Activated CD4-positive, alpha-beta memory T cell treated with anti-CD3 and anti-CD28 coated beads, Interleukin-2, amount 10 ng/mL, durations not matched to agents 7 days and 5 days (primary cell): ENCODE measurements around the gene WWTR1. TPM values are rescaled to one million over a fixed set of nuclear protein-coding genes. Genes with fewer than 3 reads are reported as not detected.
A peak's percentile ranks its signal among the peaks of the same experiment; 100 is the strongest.

ENCODE experiments used
- CTCF ChIA-PET: fragments of 350-600 bp; sonication (Branson Sonifier 250); formaldehyde crosslinking; loops from one replicate; lab custom pipeline; 2021; ENCODE audit warnings: antibody characterized with exemption, inconsistent platforms; lab: Charles Lee
- POLR2A ChIA-PET: fragments of 350-600 bp; sonication (Branson Sonifier 250); formaldehyde crosslinking; loops from one replicate; lab custom pipeline; 2021; ENCODE audit warnings: antibody characterized with exemption; lab: Charles Lee
- DNase-seq: peaks from one replicate; pipeline ENCODE4 v3.0.0-alpha.2; 2020
- H3K27ac Mint-ChIP-seq: one replicate; pipeline ENCODE4 v1.8.0; 2021; ENCODE audit warnings: mild to moderate bottlenecking, mixed read lengths
- H3K27me3 Mint-ChIP-seq: one replicate; pipeline ENCODE4 v1.8.0; 2021; ENCODE audit warnings: mixed read lengths
- H3K36me3 Mint-ChIP-seq: one replicate; pipeline ENCODE4 v1.8.0; 2021; ENCODE audit warnings: low read depth, mixed read lengths
- H3K4me1 Mint-ChIP-seq: one replicate; pipeline ENCODE4 v1.8.0; 2021; ENCODE audit warnings: mixed read lengths
- H3K4me3 Mint-ChIP-seq: one replicate; pipeline ENCODE4 v1.8.0; 2021; ENCODE audit warnings: mild to moderate bottlenecking, mixed read lengths
- H3K9me3 Mint-ChIP-seq: one replicate; pipeline ENCODE4 v1.8.0; 2021; ENCODE audit warnings: mixed read lengths
- total RNA-seq, 2 experiments: library from RNA; stranded (reverse); gene quantifications; one replicate each; pipeline ENCODE4 v1.2.3, GENCODE V29; 2021

WWTR1 gene
- total RNA-seq, 2 experiments from 2014 or later: 1.9 to 2.1 TPM

DNA sequence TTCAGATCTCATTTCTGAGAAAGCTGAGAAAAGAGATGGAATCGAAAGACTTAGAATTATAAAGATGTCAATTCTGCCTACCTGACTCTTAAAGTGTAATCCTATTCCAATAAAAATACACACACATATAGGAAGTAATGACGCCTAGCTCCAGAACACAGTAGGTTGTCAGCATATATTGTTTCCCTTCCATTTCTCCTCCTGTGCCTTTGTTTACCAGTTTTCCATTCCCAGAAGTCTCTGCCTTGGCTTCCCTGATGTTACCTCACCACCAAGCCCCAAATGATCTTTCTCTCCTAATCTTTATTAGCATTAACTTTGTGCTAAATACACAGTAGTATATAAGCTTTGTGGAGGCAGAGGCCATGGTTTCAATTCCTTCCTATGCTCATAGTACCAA, 143.4 kb downstream of the WWTR1 start:
- H3K27ac Mint-ChIP-seq: no peak overlapping the region
- H3K4me3 Mint-ChIP-seq: no peak overlapping the region
- no peaks in the 10 kb centered on the region for H3K36me3 Mint-ChIP-seq
- ChIA-PET POLR2A (no interaction called here), CTCF (interaction anchor here (0.6 to 2.5 kb wide), 6 partner anchors 13 to 294 kb away, joined by 3 to 10 read pairs (median 3); partner anchors contain the start of gene COMMD2)
- DNase-seq: no peak
- peaks cover 4% of the 10 kb centered on the region for H3K4me1 Mint-ChIP-seq
- no peaks in the 10 kb centered on the region for H3K9me3 Mint-ChIP-seq
- H3K27me3 Mint-ChIP-seq: peaks cover 12% of the 10 kb centered on the region

GRCh38 chr3:149512073-149512782, 145.6 kb downstream of the WWTR1 start:
- DNase-seq: peak; percentile 37
- Mint-ChIP-seq H3K9me3 (no peaks in the 10 kb centered on the region), H3K36me3 (no peaks in the 10 kb centered on the region), H3K4me3 (no peak overlapping the region), H3K4me1 (peaks cover 14% of the 10 kb centered on the region), H3K27ac (no peak overlapping the region), H3K27me3 (peaks cover 8% of the 10 kb centered on the region)
- ChIA-PET POLR2A (no interaction called here), CTCF (interaction anchor here (0.7 to 2.5 kb wide), 6 partner anchors 12 to 296 kb away, joined by 3 to 8 read pairs (median 4); partner anchors contain the start of gene COMMD2)

- no peak overlapping the region for H3K27ac Mint-ChIP-seq
- peaks cover 14% of the 10 kb centered on the region for H3K4me1 Mint-ChIP-seq
- ChIA-PET POLR2A (no interaction called here), CTCF (interaction anchor here (0.9 kb wide), 2 partner anchors 10 to 260 kb away, joined by 3 to 4 read pairs; no protein-coding TSS in a partner anchor)
- no peak overlapping the region for H3K4me3 Mint-ChIP-seq
- no peak for DNase-seq
- peaks cover 8% of the 10 kb centered on the region for H3K27me3 Mint-ChIP-seq
- no peaks in the 10 kb centered on the region for H3K9me3 Mint-ChIP-seq
- no peaks in the 10 kb centered on the region for H3K36me3 Mint-ChIP-seq
These were observed 146.7 kb downstream of the WWTR1 start for GRCh38 chr3:149511040-149511626.

- Mint-ChIP-seq H3K27me3 (peaks cover 8% of the 10 kb centered on the region), H3K36me3 (no peaks in the 10 kb centered on the region), H3K4me1 (peaks cover 14% of the 10 kb centered on the region), H3K27ac (no peak overlapping the region), H3K4me3 (no peak overlapping the region), H3K9me3 (no peaks in the 10 kb centered on the region)
- ChIA-PET CTCF (interaction anchor here (0.9 kb wide), 1 partner anchor 9 kb away, joined by 4 read pairs; no protein-coding TSS in a partner anchor), POLR2A (no interaction called here)
- no peak for DNase-seq
These were observed 147.3 kb downstream of the WWTR1 start for GRCh38 chr3:149510480-149510879.

DNA sequence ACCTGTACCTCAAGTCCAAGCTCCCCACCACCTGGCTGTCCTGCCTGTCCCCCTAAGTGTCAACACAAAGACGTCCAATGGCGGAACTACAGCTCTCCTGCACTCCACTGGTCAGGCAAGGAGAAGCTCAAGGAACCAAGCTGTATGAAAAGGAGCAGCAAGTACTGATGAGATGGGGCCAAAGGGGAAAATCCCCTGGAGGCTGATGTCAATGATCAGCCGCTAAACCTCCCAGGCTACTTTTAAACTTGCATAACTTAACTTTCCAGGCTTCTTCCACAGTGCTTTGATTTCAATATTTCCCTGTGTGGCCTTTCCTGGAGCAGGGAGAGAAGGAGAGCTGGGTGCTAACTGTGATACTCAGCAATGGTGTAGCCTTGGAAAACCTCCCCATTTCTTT, 148.3 kb downstream of the WWTR1 start:
- H3K27me3 Mint-ChIP-seq: peaks cover 10% of the 10 kb centered on the region

GRCh38 chr3:149507491-149508324, 150.1 kb downstream of the WWTR1 start:
- ChIA-PET CTCF (no interaction called here), POLR2A (no interaction called here)
- Mint-ChIP-seq H3K4me3 (no peak overlapping the region), H3K27ac (peak overlapping the region; percentile 6), H3K4me1 (peaks cover 14% of the 10 kb centered on the region), H3K36me3 (no peaks in the 10 kb centered on the region), H3K27me3 (peaks cover 16% of the 10 kb centered on the region), H3K9me3 (no peaks in the 10 kb centered on the region)
- DNase-seq: peak; percentile 21

More for the DNA sequence above, 148.3 kb downstream of the WWTR1 start:
- H3K9me3 Mint-ChIP-seq: no peaks in the 10 kb centered on the region
- peaks cover 14% of the 10 kb centered on the region for H3K4me1 Mint-ChIP-seq
- no peaks in the 10 kb centered on the region for H3K36me3 Mint-ChIP-seq
- DNase-seq: no peak
- ChIA-PET POLR2A (no interaction called here), CTCF (no interaction called here)
- no peak overlapping the region for H3K4me3 Mint-ChIP-seq
- H3K27ac Mint-ChIP-seq: no peak overlapping the region

DNA sequence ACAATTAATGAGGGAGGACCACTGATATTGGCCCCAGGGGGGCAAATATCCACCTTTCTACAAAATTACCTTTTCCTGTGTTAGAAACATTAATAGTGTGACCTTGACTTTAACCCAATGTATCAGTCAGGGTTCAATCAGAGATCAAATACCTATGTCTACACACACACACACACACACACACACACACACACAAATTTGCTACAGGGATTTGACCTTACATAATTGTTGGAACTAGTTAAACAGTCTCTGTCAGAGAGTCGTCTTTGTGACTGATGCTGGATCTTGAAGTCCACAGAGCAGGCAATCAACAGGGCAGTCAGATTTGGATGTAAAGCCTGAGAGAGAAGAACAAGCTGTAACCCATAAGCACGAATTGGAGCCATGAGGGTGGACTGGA, 150.9 kb downstream of the WWTR1 start:
- H3K27me3 Mint-ChIP-seq: peaks cover 16% of the 10 kb centered on the region
- ChIA-PET POLR2A (no interaction called here), CTCF (no interaction called here)
- no peaks in the 10 kb centered on the region for H3K36me3 Mint-ChIP-seq
- no peak for DNase-seq
- peaks cover 10% of the 10 kb centered on the region for H3K4me1 Mint-ChIP-seq
- H3K4me3 Mint-ChIP-seq: no peak overlapping the region
- no peaks in the 10 kb centered on the region for H3K9me3 Mint-ChIP-seq
- no peak overlapping the region for H3K27ac Mint-ChIP-seq

DNA sequence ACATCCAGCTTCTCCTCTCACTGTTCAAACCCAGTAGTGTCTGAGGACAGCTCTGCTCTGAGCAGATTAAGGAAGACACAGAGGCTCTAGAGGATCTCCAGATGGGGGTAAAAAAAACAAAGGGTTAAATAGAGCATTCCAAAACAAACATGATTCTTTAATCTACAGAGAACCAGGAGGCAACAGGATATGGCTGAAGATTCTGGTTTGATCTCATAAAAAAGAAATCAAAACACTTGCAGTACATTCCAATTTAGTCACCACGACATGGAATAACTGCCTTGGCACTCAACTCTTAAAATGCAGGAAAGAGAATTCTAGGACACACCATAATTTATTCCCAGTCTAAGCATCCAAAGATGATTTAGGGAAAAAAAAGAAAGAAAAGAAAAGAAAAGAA, 151.3 kb downstream of the WWTR1 start:
- Mint-ChIP-seq H3K4me3 (no peak overlapping the region), H3K4me1 (peaks cover 10% of the 10 kb centered on the region), H3K36me3 (no peaks in the 10 kb centered on the region), H3K27ac (no peak overlapping the region), H3K27me3 (peaks cover 16% of the 10 kb centered on the region), H3K9me3 (no peaks in the 10 kb centered on the region)
- POLR2A ChIA-PET: no interaction called here
- CTCF ChIA-PET: no interaction called here
- DNase-seq: no peak

DNA sequence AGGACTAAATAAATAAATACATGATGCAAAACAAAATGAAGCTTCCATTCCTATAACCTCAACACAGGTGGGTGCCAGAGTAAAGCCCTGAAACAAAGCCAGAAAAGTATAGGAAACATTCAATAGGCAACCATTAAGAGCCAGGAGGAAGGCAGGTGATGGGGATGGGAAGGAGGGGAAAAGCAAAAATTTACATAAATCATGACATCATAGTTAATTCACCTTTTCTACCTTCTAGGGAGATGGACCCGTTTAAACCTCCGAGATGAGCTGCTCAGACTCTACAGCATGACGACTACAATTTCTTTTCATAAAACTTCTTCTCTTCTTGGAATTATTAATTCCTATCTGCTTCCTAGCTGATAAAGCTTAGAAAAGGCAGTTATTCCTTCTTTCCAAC, 155.4 kb downstream of the WWTR1 start:
- ChIA-PET POLR2A (no interaction called here), CTCF (no interaction called here)
- Mint-ChIP-seq H3K9me3 (no peaks in the 10 kb centered on the region), H3K27ac (no peak overlapping the region), H3K4me3 (no peak overlapping the region), H3K4me1 (no peaks in the 10 kb centered on the region), H3K27me3 (peaks cover 18% of the 10 kb centered on the region), H3K36me3 (no peaks in the 10 kb centered on the region)
- DNase-seq: no peak

GRCh38 chr3:149501524-149501923, 156.3 kb downstream of the WWTR1 start:
- Mint-ChIP-seq H3K36me3 (no peaks in the 10 kb centered on the region), H3K4me3 (no peak overlapping the region), H3K9me3 (no peaks in the 10 kb centered on the region), H3K27ac (no peak overlapping the region), H3K27me3 (peaks cover 18% of the 10 kb centered on the region), H3K4me1 (no peaks in the 10 kb centered on the region)
- no peak for DNase-seq
- POLR2A ChIA-PET: interaction anchor here (0.7 kb wide), 1 partner anchor 127 kb away, joined by 3 read pairs; no protein-coding TSS in a partner anchor
- CTCF ChIA-PET: interaction anchor here (0.6 kb wide), 1 partner anchor 9 kb away, joined by 4 read pairs; no protein-coding TSS in a partner anchor

GRCh38 chr3:149497966-149498670, 159.7 kb downstream of the WWTR1 start:
- no peaks in the 10 kb centered on the region for H3K4me1 Mint-ChIP-seq
- CTCF ChIA-PET: interaction anchor here (1.5 to 1.9 kb wide), 2 partner anchors 10 to 310 kb away, joined by 4 to 5 read pairs; no protein-coding TSS in a partner anchor
- H3K36me3 Mint-ChIP-seq: no peaks in the 10 kb centered on the region
- H3K9me3 Mint-ChIP-seq: no peaks in the 10 kb centered on the region
- H3K27ac Mint-ChIP-seq: no peak overlapping the region
- peaks cover 17% of the 10 kb centered on the region for H3K27me3 Mint-ChIP-seq
- no peak for DNase-seq
- POLR2A ChIA-PET: no interaction called here
- H3K4me3 Mint-ChIP-seq: no peak overlapping the region

GRCh38 chr3:149496891-149497290, 160.9 kb downstream of the WWTR1 start:
- DNase-seq: no peak
- Mint-ChIP-seq H3K9me3 (no peaks in the 10 kb centered on the region), H3K36me3 (no peaks in the 10 kb centered on the region), H3K4me3 (no peak overlapping the region), H3K27ac (no peak overlapping the region), H3K27me3 (peaks cover 22% of the 10 kb centered on the region), H3K4me1 (no peaks in the 10 kb centered on the region)
- ChIA-PET CTCF (interaction anchor here (1.5 to 1.9 kb wide), 2 partner anchors 9 to 312 kb away, joined by 4 to 5 read pairs; no protein-coding TSS in a partner anchor), POLR2A (no interaction called here)
